ENCODE measurements around the gene SNX7. TPM values are rescaled to one million over a fixed set of nuclear protein-coding genes. Genes with fewer than 3 reads are reported as not detected.

Gene SNX7
- total RNA-seq, 1 experiment from 2014 or later: 62.8 TPM

DNA sequence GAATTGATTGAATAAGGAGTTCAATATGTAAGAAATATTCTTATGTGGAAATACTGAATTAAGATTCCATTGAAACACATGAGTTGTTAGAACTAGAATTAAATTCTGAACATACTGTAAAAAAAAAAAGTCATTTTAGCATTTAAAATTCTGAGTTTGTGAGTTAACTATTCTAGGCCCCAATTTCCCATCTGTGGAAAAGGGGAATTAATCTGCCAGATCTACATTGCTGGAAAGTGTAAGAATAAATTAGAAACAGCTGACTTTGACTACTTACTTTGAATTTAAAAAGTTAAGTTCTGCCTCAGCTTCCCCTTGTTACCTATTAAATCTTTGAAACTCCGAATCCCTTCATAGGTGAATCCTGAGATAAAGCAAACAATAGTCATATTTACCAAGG lies 103.0 kb downstream of the SNX7 start:
- no peak for DNase-seq (ENCODE audit: low read depth)

DNA sequence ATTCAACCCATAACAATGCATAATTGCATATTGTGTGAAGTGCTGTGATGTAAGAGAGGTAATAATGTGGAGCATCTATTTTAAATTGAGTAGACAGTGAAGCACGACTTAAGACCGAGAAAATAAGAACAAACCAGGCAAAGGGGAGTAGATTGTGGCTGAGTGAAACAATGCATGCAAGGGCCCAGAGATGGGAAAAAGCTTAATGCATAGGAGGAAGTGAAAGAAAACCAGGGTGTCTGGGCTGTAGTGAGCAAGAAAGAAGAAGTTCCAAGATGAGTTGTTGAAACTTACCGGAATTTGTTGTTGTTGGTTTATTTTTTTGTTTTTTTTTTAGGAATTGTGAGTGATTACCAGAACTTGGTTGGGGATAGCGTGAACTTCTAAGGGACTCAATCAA lies 104.7 kb downstream of the SNX7 start:
- no peak for DNase-seq (ENCODE audit: low read depth)

DNA sequence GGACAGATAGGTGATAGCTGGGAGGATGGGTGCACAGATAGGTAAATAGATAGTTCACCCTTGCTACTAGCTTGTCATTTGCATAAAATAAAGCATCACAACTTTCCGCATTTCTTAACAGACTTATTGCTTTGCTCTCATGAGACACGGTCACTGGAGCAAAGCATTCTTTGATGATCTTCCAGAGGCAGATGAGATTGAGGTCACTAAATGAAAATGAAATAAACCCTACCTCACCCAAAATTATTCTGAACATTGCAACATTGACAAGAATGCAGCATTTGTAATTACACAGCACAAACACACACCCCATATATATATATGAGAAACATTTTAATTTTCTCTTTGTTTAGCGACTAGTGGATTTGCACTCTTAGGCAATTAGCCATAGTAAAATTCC lies 107.6 kb downstream of the SNX7 start:
- DNase-seq (ENCODE audit: low read depth): no peak

DNA sequence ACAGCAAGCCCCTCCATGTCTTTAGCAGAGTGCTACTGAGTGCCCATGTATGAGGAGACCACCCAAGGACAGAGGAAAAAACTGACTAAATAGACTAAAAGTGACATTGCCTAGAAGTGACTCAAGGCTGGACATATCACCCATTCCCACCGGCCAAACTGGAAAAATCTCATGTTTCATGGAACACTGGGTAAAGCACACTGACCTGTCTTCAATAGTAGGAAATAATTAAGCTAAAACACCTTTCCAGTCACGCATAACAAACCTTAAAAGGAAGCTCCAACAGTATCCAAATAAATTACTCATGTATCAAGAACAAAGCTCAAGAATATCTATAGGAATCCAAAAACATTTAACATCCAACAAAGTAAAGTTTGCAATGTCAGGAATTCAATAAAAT lies 120.4 kb downstream of the SNX7 start:
- no peak for DNase-seq (ENCODE audit: low read depth)

DNA sequence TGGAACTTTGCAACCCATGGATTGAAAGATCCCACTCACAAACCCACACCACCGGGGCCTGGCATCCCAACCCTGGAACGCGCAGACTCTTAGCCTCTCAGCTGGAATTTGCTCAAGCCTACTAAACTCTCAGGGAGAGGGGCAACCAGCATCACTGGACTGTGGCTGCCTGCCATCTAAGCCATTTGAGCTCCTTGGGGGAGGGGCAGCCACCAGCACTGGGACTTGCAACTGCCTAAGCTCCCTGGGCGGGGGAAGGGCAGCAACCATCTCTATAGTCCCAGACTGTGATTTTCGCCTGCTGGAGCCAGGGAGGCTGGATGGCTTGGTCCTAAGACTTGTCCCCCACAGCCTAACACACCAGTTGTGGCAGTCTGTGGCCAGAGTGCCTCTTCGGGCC lies 122.3 kb downstream of the SNX7 start:
- no peak for DNase-seq (ENCODE audit: low read depth)

DNA sequence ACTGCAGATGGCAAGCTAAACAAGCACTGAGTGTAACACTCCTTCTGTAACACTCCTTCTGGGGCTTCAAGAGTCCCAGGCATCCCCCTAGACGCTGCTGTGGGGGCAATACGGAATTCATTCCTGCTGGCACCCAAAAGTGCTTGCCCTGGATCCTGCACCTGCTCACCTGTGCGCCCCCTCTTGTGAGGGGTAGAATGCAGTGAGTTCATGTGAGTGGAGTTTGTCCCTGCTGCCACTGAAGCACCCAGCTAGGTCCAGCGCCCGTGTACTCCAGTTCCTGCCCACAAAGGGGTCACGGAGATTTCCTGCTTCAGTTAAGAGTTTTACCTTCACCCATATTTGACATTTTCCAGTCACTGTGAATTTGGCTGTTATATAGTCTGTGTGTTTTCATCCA lies 130.0 kb downstream of the SNX7 start:
- DNase-seq (ENCODE audit: low read depth): no peak

DNA sequence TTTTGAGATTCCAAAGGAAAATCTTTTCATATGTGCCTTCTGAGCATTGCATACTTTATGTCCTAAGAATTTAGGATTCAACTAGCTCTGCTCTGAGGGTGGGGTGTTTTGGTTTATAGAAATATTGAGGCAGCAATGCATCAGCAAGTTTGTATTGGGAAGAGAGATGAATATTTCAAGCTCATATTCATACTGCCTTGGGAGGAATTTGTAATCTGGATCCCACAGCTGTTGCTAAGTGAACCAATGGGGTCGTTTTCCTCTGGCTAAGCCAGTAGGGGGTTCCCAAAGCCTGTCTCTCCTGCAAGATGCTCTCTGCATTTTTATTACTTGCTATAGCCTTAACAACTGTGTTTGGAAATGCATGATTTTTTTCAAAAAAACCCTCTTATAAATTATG lies 130.6 kb downstream of the SNX7 start:
- no peak for DNase-seq (ENCODE audit: low read depth)

DNA sequence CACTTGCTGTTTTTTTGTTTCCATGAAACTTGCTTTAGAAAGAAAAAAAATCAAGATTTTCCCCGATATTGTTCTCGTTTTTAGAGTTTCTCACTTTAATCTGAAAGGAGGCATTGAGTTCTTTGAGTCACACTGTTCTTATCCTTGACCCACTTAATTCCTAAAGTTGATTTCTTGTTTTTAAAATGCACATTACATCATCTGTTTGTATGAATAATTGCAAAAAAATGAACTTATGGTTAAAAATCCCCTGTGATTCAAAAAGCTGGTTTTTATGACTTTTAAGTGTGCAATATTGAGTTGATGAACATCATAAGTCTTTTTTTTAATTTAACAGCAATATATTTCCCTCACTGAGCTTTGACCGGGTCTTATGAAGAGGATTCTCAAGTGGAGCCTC lies 131.6 kb downstream of the SNX7 start:
- no peak for DNase-seq (ENCODE audit: low read depth)

DNA sequence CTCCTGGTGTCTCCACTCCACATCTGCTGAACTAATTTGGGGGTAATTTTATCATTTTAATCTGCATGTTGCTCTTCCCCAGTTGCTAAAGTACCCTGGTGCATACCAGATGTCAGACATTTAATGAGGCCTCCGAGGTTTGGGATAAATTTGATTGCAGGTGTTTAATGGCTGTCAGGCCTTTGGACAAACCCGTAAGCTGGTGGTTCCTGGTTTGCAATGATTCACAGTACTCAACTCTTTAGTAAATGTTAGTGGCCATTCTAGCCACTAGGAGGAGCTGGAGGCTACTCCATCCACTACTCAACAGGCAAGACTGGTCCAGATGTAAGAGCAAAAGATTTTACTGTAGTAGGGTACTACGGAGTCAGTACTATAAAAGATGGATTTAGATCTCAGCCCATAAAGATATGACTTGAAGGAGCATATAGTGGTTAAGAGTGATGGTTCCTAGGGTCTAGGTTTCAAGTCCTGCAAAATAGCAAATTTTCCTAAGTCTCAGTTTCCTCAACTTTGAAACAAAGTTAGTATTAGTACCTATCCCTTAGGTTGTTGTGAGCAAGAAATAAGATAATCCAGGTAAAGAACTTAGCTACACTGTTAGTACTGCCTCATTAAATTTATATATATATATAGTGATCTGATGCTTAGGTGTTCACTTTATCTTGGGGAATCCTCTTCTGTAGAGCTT lies 132.8 kb downstream of the SNX7 start:
- peak; percentile 69 for DNase-seq (ENCODE audit: low read depth)

DNA sequence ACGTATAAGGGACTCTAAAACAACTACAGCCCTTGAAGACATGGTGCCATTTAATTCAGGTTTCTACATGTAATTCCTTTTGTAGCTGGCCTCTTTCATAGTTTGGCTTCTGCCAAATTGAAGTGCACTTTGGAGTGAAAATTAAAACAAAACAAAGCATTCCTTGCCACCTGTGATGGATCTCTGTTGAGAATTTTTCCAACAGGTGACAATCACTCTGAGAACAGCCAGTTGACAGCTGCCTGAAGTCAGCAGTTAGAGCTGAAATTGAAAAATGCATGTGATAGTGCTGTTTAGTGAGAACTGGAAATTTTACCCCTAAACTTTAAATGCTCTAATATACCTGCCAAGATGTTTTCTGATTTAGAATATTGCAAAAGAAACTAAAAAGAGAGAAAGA lies 134.5 kb downstream of the SNX7 start:
- DNase-seq (ENCODE audit: low read depth): no peak

DNA sequence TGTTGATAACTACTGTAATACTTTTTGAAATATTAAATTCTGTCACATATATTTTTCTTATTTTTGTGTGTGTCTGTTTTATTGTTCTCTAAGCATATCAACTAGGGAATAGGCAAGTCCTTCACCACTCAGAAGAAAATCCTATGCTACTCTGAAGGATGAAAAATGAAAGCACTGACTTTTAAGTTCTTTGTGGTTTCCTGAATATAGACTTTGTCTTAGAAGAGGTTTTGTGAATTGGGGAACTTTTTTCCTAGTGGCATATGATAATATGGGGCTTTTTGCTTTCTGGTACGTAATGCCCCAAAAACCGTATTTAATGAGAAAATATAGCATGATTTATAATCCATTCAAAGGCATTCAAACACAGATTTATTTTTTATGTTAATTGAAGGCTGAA lies 136.0 kb downstream of the SNX7 start:
- DNase-seq (ENCODE audit: low read depth): no peak
